ENCODE data around the gene CEP57L1. TPM values are rescaled to one million over a fixed set of nuclear protein-coding genes. Genes with fewer than 3 reads are reported as not detected.
"Not testable (repeated sequence)": the region's sequence is repeated elsewhere in the genome, so short reads cannot be mapped to it uniquely, and the experiment has no call there.

The CEP57L1 gene
- total RNA-seq, 1 experiment from 2014 or later: 23.7 TPM

GRCh38 chr6:109104512-109104911 lies 9.2 kb downstream of the CEP57L1 start:
- no peak for DNase-seq (ENCODE audit: extremely low read depth, low read depth)

DNA sequence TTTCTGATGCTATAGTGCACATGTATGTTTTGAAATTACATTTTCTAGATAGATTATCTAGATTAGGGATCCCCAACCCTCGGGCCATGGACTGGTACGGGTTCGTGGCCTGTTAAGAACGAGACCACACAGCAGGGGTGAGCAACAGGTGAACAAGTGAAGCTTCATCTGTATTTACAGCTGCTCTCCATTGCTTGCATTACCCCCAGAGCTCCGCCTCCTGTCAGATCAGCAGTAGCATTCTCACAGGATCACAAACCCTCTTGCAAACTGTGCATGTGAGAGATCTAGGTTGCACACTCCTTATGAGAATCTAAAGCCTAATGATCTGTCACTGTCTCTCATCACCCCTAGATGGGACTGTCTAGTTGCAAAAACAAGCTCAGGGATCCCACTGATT lies 10.4 kb downstream of the CEP57L1 start:
- DNase-seq (ENCODE audit: extremely low read depth, low read depth): no peak

GRCh38 chr6:109109663-109110062 lies 14.4 kb downstream of the CEP57L1 start:
- DNase-seq (ENCODE audit: extremely low read depth, low read depth): not testable (repeated sequence)

DNA sequence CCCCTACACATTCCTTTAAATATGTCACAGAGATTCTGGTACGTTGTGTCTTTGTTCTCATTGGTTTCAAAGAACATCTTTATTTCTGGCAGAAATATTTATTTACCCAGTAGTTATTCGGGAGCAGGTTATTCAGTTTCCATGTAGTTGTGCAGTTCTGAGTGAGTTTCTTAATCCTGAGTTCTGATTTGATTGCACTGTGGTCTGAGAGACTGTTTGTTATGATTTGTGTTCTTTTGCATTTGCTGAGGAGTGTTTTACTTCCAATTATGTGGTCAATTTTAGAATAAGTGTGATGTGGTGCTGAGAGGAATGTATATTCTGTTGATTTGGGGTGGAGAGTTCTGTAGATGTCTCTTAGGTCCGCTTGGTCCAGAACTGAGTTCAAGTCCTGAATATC lies 17.4 kb downstream of the CEP57L1 start:
- not testable (repeated sequence) for DNase-seq (ENCODE audit: extremely low read depth, low read depth)

DNA sequence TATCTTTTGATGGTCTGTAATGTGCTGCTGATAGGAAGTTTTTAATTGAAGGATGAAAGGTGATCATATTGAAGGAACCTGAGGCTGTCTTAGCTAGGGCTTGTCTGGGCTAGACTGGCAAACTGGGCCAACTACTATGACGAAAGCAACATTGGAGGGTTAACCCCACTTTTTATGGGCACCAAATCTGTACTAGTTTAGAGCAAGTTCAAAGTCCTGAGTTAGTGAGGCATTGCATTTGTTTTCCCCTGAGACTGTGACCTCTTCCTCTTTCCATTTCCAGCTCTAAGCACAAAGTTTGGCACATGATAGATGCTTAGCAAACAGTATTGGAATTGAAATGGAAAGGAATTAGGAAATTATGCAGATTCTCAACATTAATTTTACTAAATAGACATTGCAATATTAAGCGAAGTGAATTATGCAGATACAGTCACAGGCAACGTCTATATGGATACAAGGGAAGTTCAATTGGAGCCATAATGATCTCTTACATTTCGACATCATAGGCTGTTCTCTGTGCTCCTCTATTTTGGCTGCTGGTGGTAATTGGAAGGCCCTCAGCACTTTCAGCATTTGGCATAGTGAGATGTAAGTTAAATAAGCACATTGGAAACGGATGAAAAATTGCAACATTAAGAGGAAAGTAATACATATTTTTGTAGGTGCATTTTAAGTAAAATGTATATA lies 22.2 kb downstream of the CEP57L1 start:
- DNase-seq (ENCODE audit: extremely low read depth, low read depth): no peak

- DNase-seq (ENCODE audit: extremely low read depth, low read depth): no peak
Measured at GRCh38 chr6:109118337-109118736, 23.0 kb downstream of the CEP57L1 start.

GRCh38 chr6:109118871-109119354 lies 23.6 kb downstream of the CEP57L1 start:
- DNase-seq (ENCODE audit: extremely low read depth, low read depth): no peak

DNA sequence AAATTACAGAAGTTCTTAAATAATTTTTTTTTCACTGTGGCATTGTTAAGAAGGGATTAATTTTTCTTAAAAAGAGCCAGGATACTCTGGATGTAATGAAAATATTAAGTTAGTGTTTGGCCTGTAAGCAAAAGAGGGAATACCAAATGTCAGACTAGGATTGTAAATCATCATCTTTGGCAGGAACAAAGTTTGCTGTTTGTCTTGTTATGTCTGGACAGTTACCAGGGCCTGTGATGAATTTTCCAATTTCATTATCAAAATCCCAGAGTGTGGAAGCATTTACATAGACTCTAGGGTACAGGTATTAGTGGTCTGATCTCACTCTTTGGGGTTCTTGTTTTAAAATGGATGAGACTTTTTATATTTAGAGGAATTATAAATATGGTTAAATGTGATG lies 26.1 kb downstream of the CEP57L1 start:
- no peak for DNase-seq (ENCODE audit: extremely low read depth, low read depth)

GRCh38 chr6:109124219-109124618 lies 28.9 kb downstream of the CEP57L1 start:
- no peak for DNase-seq (ENCODE audit: extremely low read depth, low read depth)

GRCh38 chr6:109125504-109125903 lies 30.2 kb downstream of the CEP57L1 start:
- no peak for DNase-seq (ENCODE audit: extremely low read depth, low read depth)

- DNase-seq (ENCODE audit: extremely low read depth, low read depth): no peak
Measured at GRCh38 chr6:109130065-109130464, 34.8 kb downstream of the CEP57L1 start.

DNA sequence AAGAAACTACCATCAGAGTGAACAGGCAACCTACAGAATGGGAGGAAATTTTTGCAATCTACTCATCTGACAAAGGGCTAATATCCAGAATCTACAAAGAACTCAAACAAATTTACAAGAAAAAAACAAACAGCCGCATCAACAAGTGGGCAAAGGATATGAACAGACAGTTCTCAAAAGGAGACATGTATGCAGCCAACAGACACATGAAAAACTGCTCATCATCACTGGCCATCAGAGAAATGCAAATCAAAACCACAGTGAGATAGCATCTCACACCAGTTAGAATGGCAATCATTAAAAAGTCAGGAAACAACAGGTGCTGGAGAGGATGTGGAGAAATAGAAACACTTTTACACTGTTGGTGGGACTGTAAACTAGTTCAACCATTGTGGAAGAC lies 40.3 kb downstream of the CEP57L1 start:
- not testable (repeated sequence) for DNase-seq (ENCODE audit: extremely low read depth, low read depth)

GRCh38 chr6:109136039-109136438 lies 40.7 kb downstream of the CEP57L1 start:
- not testable (repeated sequence) for DNase-seq (ENCODE audit: extremely low read depth, low read depth)

DNA sequence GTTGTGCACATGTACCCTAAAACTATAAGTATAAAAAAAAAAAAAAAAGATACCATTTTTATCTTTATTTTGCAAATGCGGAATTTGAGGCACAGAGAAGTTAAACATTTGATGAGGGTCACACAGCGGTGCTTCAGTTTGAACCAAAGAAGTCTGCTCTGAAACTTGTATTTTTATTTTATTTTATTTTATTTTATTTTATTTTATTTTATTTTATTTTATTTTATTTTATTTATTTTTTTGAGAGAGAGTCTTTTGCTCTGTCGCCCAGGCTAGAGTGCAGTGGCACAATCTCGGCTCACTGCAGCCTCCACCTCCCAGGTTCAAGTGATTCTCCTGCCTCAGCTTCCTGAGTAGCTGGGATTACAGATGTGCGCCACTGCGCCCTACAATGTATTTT lies 41.2 kb downstream of the CEP57L1 start:
- not testable (repeated sequence) for DNase-seq (ENCODE audit: extremely low read depth, low read depth)

DNA sequence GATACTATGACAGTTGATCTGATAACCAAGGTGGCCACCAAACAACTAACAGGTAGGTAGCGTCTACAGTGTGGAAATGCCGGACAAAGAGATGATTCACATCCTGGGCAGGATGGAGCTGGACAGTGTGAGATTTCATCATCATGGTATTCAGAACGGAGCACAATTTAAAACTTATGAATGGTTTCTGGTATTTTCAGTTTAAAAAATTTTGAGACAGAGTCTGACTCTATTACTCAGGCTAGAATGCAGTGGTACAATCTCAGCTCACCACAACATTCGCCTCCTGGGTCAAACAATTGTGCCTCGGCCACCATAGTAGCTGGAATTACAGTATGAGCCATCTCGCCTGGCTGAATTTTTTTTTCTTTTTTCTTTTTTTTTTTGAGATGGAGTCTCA lies 43.8 kb downstream of the CEP57L1 start:
- DNase-seq (ENCODE audit: extremely low read depth, low read depth): no peak

- DNase-seq (ENCODE audit: extremely low read depth, low read depth): not testable (repeated sequence)
Measured at GRCh38 chr6:109142067-109142466, 46.8 kb downstream of the CEP57L1 start.

GRCh38 chr6:109143191-109143590 lies 47.9 kb downstream of the CEP57L1 start:
- DNase-seq (ENCODE audit: extremely low read depth, low read depth): no peak

DNA sequence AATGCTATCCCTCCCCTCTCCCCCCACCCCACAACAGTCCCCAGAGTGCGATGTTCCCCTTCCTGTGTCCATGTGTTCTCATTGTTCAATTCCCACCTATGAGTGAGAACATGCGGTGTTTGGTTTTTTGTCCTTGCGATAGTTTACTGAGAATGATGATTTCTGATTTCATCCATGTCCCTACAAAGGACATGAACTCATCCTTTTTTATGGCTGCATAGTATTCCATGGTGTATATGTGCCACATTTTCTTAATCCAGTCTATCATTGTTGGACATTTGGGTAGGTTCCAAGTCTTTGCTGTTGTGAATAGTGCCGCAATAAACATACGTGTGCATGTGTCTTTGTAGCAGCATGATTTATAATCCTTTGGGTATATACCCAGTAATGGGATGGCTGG lies 52.9 kb downstream of the CEP57L1 start:
- not testable (repeated sequence) for DNase-seq (ENCODE audit: extremely low read depth, low read depth)

DNA sequence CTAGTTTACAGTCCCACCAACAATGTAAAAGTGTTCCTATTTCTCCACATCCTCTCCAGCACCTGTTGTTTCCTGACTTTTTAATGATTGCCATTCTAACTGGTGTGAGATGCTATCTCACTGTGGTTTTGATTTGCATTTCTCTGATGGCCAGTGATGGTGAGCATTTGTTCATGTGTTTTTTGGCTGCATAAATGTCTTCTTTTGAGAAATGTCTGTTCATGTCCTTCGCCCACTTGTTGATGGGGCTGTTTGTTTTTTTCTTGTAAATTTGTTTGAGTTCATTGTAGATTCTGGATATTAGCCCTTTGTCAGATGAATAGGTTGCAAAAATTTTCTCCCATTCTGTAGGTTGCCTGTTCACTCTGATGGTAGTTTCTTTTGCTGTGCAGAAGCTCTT lies 53.4 kb downstream of the CEP57L1 start:
- not testable (repeated sequence) for DNase-seq (ENCODE audit: extremely low read depth, low read depth)

DNA sequence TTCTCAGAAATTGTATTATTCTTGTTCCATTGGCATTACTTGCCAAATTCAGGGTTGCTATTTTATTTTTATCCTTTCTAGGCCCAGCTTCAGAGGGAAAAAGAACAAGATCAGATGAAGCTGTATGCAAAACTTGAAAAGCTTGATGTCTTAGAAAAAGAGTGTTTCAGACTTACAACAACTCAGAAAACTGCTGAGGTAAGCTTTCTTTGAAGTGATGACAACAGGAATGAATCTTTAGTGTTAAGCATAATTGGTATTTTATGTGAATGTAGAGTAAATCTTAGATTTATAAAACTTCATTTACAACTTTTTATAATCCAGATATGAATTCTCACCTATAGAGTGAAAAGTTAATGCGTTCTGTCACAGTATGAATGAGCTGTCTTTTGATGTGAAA lies 58.4 kb downstream of the CEP57L1 start:
- no peak for DNase-seq (ENCODE audit: extremely low read depth, low read depth)

DNA sequence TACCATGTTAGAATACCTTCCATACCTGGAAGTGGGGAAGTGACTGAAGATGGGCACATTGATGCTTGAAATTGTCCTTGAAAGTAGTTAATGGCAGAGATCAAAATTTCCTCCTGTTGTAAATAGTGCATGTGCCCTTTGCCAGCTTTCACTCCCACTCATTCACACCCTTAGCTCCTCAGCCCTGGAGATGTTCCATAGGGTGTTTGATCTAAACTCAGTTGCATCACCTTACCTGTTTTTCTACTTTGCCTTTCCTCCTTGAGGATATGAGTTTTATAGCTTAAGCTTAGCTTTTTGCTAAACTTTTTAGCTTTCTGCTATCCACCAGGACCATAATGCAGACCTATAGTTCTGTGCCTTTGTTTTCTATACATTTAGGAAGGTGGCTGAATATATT lies 69.0 kb downstream of the CEP57L1 start:
- no peak for DNase-seq (ENCODE audit: extremely low read depth, low read depth)

GRCh38 chr6:109165392-109165974 lies 70.2 kb downstream of the CEP57L1 start:
- DNase-seq (ENCODE audit: extremely low read depth, low read depth): no peak
